Activated T-helper 17 cell treated with anti-CD3 and anti-CD28 coated beads, Interleukin-2, amount 50 U/mL, for 72 hours (primary cell): ENCODE results near the gene PDK2. TPM values are rescaled to one million over a fixed set of nuclear protein-coding genes. Genes with fewer than 3 reads are reported as not detected.

Experiments
- ATAC-seq: fragments of 150-1000 bp; cut with Tn5 transposase; replicated peaks from 2 replicates; pipeline ENCODE4 v1.10.0; 2021; ENCODE audit warnings: mild to moderate bottlenecking, moderate library complexity
- H3K27ac Mint-ChIP-seq: one replicate; pipeline ENCODE4 v1.8.0; 2022; ENCODE audit warnings: mixed read lengths
- H3K27me3 Mint-ChIP-seq: one replicate; pipeline ENCODE4 v1.8.0; 2022; ENCODE audit warnings: mixed read lengths
- H3K36me3 Mint-ChIP-seq: one replicate; pipeline ENCODE4 v1.8.0; 2022; ENCODE audit warnings: low read depth, mild to moderate bottlenecking, mixed read lengths
- H3K4me1 Mint-ChIP-seq: one replicate; pipeline ENCODE4 v1.8.0; 2022; ENCODE audit warnings: mixed read lengths
- H3K4me3 Mint-ChIP-seq: one replicate; pipeline ENCODE4 v1.8.0; 2022; ENCODE audit warnings: mild to moderate bottlenecking, mixed read lengths
- H3K9me3 Mint-ChIP-seq: one replicate; pipeline ENCODE4 v1.8.0; 2022; ENCODE audit warnings: mixed read lengths
- total RNA-seq, 2 donors: library from RNA; stranded (reverse); gene quantifications; one replicate each; pipeline ENCODE4 v1.2.3, GENCODE V29; 2022

The PDK2 gene
- total RNA-seq, 2 donors from 2014 or later: 10.0 to 15.2 TPM

DNA sequence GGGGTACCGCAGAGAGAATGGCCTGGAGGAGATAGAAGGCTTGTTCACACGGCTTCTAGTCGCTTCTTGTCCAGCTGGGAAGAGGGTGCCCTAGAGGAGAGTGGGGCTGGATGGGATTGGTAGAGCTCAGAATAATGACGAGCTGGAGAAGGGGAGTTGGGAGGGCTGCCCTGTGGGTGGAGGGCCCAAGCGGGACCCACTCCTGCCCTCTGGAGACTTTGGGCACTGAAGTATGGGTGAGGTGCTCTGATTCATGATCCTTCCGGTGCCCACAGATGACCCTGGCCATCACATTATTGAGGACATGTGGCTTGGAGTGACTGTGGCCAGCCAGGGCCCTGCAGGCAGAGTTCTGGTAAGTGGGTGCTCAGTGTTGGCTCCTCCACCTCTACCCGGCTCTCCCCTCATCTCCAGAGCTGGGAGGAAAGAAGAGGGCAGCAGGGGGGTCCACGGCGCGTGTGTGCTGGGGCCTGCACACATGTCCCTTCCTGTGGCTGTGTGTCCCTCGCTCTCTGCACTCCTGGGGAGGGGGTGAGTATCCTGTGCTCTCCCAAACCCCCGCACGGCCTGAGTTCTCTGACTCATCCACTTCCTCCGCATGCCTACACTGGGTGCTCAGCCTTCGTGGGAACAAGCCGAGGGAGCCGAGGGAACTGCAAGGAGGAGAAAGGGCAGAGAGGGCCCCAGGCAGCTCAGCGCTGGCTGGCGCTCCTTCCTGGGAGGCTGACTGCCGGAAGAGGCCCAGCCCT lies 30.7 kb upstream of the PDK2 start:
- Mint-ChIP-seq H3K27ac (peak overlapping the region; percentile 81), H3K27me3 (no peaks in the 10 kb centered on the region), H3K36me3 (no peaks in the 10 kb centered on the region), H3K9me3 (no peaks in the 10 kb centered on the region), H3K4me1 (no peaks in the 10 kb centered on the region), H3K4me3 (no peak overlapping the region)
- ATAC-seq: no peak

DNA sequence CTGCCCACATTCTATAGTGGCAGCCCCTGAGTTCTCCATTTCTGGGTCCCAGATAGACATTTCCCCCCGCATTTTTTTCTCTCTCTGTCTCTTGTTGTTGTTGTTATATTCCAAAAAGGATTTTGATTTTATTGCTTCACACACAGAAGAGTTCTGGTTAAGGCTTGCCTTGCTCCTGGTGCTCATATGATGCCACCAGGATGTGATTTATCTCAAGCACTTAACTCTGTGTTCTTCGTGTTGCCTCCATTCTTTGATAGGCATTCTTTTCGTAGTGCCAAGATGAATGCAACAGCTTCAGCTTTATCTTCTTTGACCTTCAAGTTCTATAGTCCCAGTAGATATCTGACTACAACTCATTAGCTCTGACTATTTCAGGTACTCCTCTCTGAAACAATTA lies 30.1 kb upstream of the PDK2 start:
- Mint-ChIP-seq H3K9me3 (no peaks in the 10 kb centered on the region), H3K36me3 (no peaks in the 10 kb centered on the region), H3K4me3 (no peak overlapping the region), H3K27me3 (no peaks in the 10 kb centered on the region), H3K27ac (peak overlapping the region; percentile 81), H3K4me1 (no peaks in the 10 kb centered on the region)
- no peak for ATAC-seq

DNA sequence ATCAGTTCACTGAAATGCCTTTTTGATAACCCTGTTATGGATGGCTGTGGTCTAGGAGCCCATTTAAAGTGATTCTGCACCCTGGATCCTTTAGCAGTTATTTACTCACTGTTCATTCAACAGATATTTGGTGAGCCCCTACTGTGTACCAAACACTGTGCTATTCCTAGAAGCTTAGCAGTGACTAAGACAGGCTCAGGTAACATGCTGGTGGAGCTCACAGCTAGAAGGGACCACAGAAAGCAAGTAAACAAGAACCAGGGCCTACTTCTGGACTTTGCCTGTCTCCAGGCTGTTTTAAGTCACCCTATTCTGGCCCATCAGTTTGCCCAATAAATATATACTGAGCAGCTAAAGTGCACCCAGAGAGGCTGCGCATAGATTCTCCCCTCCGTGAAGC lies 28.2 kb upstream of the PDK2 start:
- no peak overlapping the region for H3K4me3 Mint-ChIP-seq
- H3K36me3 Mint-ChIP-seq: no peaks in the 10 kb centered on the region
- H3K27ac Mint-ChIP-seq: no peak overlapping the region
- H3K9me3 Mint-ChIP-seq: no peaks in the 10 kb centered on the region
- no peaks in the 10 kb centered on the region for H3K4me1 Mint-ChIP-seq
- H3K27me3 Mint-ChIP-seq: no peaks in the 10 kb centered on the region
- ATAC-seq: no peak

DNA sequence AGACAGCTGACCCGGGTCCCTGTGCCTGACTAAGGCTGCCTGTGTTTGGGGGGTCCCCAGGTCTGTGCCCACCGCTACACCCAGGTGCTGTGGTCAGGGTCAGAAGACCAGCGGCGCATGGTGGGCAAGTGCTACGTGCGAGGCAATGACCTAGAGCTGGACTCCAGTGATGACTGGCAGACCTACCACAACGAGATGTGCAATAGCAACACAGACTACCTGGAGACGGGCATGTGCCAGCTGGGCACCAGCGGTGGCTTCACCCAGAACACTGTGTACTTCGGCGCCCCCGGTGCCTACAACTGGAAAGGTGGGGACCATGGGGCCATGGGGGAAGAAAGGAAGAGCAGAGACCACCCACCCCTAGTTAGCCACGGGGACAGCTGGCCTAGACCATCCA lies 27.2 kb upstream of the PDK2 start:
- Mint-ChIP-seq H3K27ac (no peak overlapping the region), H3K27me3 (no peaks in the 10 kb centered on the region), H3K36me3 (no peaks in the 10 kb centered on the region), H3K4me1 (no peaks in the 10 kb centered on the region), H3K9me3 (no peaks in the 10 kb centered on the region), H3K4me3 (no peak overlapping the region)
- no peak for ATAC-seq

DNA sequence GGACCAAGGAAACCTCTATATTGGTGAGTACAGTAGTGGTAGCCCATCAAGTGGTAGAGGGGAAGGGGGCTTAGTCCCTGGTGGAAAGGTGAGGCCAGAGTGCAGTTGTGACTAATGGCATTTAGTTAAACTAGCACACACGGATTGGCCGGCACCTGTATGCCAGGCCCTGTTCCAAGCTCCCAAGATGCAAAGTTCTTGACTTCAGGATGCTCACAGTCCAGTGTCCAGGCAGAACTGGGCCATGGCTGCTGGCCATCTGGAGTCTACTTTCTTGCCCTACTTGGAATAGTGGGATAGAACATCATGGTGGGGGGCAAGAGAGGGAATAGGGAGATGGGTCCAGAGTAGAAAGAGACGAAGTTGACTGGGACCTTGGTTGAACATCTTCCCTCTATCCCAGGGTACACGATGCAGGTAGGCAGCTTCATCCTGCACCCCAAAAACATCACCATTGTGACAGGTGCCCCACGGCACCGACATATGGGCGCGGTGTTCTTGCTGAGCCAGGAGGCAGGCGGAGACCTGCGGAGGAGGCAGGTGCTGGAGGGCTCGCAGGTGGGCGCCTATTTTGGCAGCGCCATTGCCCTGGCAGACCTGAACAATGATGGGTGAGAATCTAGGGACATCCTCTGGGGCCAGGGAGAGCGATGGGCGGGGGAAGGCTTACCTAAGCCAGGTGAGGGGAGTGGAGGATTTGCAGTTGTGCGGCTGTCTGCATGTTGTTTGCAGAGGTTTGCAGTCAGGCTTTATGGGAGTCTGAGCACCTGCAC lies 24.1 kb upstream of the PDK2 start:
- ATAC-seq: no peak
- no peaks in the 10 kb centered on the region for H3K9me3 Mint-ChIP-seq
- no peak overlapping the region for H3K27ac Mint-ChIP-seq
- H3K36me3 Mint-ChIP-seq: no peaks in the 10 kb centered on the region
- no peaks in the 10 kb centered on the region for H3K4me1 Mint-ChIP-seq
- no peaks in the 10 kb centered on the region for H3K27me3 Mint-ChIP-seq
- H3K4me3 Mint-ChIP-seq: no peak overlapping the region

DNA sequence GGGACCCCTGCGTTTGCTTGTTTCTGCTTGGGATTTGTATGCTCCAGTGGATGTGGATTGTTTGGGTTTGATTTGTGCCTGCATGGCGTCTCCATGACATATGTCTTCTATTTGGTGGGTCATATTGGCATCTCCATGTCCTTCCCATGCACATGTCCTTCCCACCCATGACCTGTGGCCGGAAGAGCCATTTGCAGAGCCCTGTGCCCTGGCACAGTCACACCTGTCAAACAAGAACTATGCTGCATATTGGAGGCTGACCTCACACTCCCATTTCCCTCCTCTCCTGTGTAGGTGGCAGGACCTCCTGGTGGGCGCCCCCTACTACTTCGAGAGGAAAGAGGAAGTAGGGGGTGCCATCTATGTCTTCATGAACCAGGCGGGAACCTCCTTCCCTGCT lies 23.5 kb upstream of the PDK2 start:
- no peaks in the 10 kb centered on the region for H3K9me3 Mint-ChIP-seq
- H3K36me3 Mint-ChIP-seq: no peaks in the 10 kb centered on the region

DNA sequence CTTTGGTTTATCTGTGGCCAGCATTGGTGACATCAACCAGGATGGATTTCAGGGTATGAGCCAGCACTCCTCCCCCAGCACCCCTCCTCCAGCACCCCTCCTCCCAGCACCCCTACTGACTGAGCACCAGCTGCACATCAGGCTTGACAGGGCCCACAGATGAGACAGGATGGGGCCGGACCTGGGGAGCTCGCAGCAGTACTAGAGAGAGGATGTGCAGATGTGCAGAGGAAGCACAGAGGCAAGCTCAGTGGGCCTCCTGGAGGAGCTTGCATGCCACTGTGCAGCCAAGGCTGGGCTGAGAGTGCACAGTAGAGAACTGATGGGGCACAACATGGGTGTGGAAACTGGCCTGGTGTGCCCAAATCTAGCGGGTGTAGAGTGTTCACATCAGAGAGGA lies 23.0 kb upstream of the PDK2 start:
- H3K4me3 Mint-ChIP-seq: no peak overlapping the region
- no peak overlapping the region for H3K27ac Mint-ChIP-seq
- ATAC-seq: no peak
- H3K27me3 Mint-ChIP-seq: no peaks in the 10 kb centered on the region
- H3K4me1 Mint-ChIP-seq: no peaks in the 10 kb centered on the region
- H3K36me3 Mint-ChIP-seq: no peaks in the 10 kb centered on the region
- H3K9me3 Mint-ChIP-seq: no peaks in the 10 kb centered on the region

More for the DNA sequence above, 23.5 kb upstream of the PDK2 start:
- Mint-ChIP-seq H3K27ac (no peak overlapping the region), H3K27me3 (no peaks in the 10 kb centered on the region), H3K4me3 (no peak overlapping the region), H3K4me1 (no peaks in the 10 kb centered on the region)
- ATAC-seq: no peak

DNA sequence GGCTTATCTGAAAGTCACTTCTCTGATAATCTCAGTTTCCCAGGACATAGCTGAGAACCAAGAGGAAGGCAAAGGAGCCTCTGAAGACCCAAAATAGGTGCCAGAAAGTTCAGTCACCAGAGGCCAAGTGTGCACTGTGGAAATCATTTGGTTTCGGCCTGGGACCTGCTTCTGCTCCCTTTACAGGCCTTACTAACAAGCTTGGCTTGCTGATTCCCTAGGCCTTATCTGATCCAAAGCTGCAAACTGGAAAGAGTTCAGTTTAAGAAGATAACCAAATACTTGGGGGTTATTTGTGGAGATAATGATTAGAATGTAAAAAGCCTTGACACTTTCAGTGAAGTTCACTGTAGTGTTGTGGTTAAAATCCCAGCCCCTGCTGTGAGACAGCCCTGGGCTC lies 22.2 kb upstream of the PDK2 start:
- H3K4me3 Mint-ChIP-seq: no peak overlapping the region
- no peaks in the 10 kb centered on the region for H3K4me1 Mint-ChIP-seq
- no peak for ATAC-seq
- no peak overlapping the region for H3K27ac Mint-ChIP-seq
- no peaks in the 10 kb centered on the region for H3K27me3 Mint-ChIP-seq
- no peaks in the 10 kb centered on the region for H3K9me3 Mint-ChIP-seq
- H3K36me3 Mint-ChIP-seq: no peaks in the 10 kb centered on the region

DNA sequence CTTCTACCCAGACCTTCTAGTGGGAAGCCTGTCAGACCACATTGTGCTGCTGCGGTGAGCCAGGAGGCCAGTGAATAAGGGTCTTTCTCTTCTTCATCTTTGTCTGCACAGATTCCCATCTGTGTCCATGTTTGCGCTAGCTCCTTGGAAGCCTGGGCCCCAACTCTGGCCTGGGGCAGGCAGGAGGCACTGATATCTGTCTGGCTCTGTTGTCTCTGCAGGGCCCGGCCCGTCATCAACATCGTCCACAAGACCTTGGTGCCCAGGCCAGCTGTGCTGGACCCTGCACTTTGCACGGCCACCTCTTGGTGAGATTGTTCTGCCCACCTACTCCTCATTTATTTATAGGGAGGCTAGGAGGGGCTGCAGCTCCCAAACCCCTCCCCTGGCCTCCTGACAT lies 20.9 kb upstream of the PDK2 start:
- H3K36me3 Mint-ChIP-seq: no peaks in the 10 kb centered on the region
- no peak for ATAC-seq

DNA sequence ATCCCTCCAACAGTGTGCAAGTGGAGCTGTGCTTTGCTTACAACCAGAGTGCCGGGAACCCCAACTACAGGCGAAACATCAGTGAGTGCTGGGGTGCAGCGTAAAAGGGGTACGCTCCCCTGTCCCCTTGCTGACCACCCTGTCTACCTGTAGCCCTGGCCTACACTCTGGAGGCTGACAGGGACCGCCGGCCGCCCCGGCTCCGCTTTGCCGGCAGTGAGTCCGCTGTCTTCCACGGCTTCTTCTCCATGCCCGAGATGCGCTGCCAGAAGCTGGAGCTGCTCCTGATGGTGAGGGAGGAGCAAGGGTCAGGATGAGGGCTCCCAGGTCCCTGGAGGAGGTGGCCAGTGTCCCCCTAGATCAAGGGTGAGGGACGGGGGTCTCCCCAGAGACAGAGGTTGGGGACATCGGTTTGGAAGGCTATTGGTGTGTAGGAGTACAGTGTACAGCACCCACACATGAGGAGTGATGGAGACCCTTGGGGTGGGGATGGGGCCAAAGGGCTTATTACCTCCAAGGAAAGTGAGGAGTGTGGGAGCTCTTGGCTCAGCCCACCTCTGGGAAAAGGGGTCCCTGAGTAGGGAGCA lies 19.6 kb upstream of the PDK2 start:
- Mint-ChIP-seq H3K4me1 (no peaks in the 10 kb centered on the region), H3K4me3 (no peak overlapping the region), H3K27ac (no peak overlapping the region), H3K9me3 (no peaks in the 10 kb centered on the region), H3K27me3 (no peaks in the 10 kb centered on the region), H3K36me3 (no peaks in the 10 kb centered on the region)
- no peak for ATAC-seq

More for the DNA sequence above, 20.9 kb upstream of the PDK2 start:
- Mint-ChIP-seq H3K4me3 (no peak overlapping the region), H3K9me3 (no peaks in the 10 kb centered on the region), H3K27me3 (no peaks in the 10 kb centered on the region), H3K4me1 (no peaks in the 10 kb centered on the region), H3K27ac (no peak overlapping the region)

DNA sequence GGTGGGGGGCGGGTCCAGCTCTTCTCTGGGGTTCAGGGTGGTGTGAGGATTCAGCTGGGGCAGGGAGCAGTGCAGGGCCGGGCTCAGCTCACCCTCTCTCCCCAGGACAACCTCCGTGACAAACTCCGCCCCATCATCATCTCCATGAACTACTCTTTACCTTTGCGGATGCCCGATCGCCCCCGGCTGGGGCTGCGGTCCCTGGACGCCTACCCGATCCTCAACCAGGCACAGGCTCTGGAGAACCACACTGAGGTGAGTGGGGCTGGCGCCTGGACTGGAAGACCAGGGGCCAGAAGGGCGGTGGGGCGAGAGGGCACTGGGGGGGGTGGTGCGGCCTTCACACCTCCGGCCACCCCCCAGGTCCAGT lies 18.9 kb upstream of the PDK2 start:
- no peak overlapping the region for H3K27ac Mint-ChIP-seq
- no peaks in the 10 kb centered on the region for H3K9me3 Mint-ChIP-seq
- no peaks in the 10 kb centered on the region for H3K27me3 Mint-ChIP-seq
- ATAC-seq: no peak
- no peaks in the 10 kb centered on the region for H3K36me3 Mint-ChIP-seq
- H3K4me3 Mint-ChIP-seq: no peak overlapping the region
- H3K4me1 Mint-ChIP-seq: no peaks in the 10 kb centered on the region

DNA sequence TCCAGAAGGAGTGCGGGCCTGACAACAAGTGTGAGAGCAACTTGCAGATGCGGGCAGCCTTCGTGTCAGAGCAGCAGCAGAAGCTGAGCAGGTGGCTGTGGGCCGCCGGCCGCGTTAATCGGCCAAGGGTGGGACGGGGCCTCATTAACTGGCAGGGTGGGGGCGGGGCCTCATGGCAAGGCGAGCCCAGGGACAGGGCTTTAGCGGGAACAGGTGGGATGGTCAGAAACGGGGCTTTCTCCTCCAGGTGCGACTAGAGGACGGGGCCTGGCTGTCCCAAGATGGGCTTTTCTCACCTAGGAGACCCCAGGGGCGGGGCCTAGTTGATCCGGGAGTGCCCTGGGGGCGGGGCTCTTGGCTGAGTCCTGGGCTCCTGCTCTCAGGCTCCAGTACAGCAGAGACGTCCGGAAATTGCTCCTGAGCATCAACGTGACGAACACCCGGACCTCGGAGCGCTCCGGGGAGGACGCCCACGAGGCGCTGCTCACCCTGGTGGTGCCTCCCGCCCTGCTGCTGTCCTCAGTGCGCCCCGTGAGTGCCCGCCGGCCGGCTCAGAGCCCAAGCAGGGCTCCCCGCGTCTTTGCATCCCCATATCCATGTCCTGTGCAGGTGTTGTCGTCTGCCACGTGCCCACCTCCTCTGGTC lies 18.4 kb upstream of the PDK2 start:
- no peak for ATAC-seq
- no peaks in the 10 kb centered on the region for H3K9me3 Mint-ChIP-seq
- no peaks in the 10 kb centered on the region for H3K4me1 Mint-ChIP-seq
- H3K36me3 Mint-ChIP-seq: no peaks in the 10 kb centered on the region
- no peaks in the 10 kb centered on the region for H3K27me3 Mint-ChIP-seq
- H3K27ac Mint-ChIP-seq: no peak overlapping the region
- H3K4me3 Mint-ChIP-seq: no peak overlapping the region

DNA sequence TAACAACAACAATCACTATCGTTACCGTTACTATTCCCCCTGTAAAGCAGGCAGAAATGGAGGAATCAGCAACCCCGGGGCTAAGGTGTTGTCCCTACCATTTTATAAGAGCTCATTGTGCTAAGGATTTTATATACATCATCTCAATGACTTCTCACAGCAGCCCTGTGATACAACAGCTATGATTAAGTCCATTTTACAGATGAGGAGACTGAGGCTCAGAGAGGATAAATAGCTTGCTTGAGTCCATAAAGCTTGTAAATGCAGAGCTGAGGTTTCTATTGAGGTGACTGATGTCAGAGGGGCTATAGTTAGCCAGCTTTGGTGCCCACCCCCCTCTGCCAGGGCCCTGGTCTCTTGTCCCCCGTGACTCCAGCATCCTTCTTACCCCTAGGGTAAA lies 16.7 kb upstream of the PDK2 start:
- H3K36me3 Mint-ChIP-seq: no peaks in the 10 kb centered on the region
- H3K27ac Mint-ChIP-seq: peak overlapping the region; percentile 21
- H3K9me3 Mint-ChIP-seq: no peaks in the 10 kb centered on the region
- no peaks in the 10 kb centered on the region for H3K27me3 Mint-ChIP-seq
- H3K4me1 Mint-ChIP-seq: no peaks in the 10 kb centered on the region
- ATAC-seq: no peak
- no peak overlapping the region for H3K4me3 Mint-ChIP-seq

DNA sequence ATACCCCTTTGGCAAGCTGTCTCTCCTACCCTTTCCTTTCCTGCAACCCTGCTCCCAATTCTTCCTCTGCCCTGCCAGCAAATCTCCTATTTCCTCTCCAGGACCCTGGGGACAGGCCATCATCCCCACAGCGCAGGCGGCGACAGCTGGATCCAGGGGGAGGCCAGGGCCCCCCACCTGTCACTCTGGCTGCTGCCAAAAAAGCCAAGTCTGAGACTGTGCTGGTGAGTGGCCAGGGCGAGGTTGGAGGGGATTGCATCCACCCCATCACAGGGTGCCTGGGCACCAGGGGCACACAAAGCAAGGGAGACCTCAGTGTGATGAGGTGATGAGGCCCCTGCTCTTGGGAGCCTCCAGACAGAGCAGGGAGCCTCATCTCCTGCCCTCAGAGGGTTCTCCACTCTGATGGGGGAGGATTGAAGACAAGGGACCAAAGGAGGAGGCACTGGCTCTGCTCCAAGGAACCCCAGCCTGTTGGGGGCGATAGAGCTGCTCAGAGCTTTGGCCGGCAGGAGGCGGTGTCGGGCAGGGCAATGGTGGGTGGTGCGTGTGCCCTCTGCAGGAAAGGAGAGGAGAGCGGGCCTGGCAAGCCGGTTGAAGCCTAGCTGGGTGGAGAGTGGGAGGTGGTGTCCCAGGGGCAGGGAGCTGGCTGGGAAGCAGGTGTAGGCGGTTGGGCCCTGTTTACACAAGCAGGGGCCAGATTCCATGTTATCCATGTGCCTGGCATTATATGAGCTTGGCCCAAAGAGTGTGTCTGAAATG lies 15.6 kb upstream of the PDK2 start:
- H3K27me3 Mint-ChIP-seq: no peaks in the 10 kb centered on the region
- H3K9me3 Mint-ChIP-seq: no peaks in the 10 kb centered on the region
- H3K4me1 Mint-ChIP-seq: no peaks in the 10 kb centered on the region
- no peaks in the 10 kb centered on the region for H3K36me3 Mint-ChIP-seq
- H3K4me3 Mint-ChIP-seq: no peak overlapping the region
- no peak overlapping the region for H3K27ac Mint-ChIP-seq
- peak; percentile 60 for ATAC-seq
